ENCODE results near the gene DNAJC7.

DNAJC7 gene

GRCh38 chr17:41974658-41975057 is 42.6 kb downstream of the DNAJC7 start:
- DNase-seq = no peak

DNA sequence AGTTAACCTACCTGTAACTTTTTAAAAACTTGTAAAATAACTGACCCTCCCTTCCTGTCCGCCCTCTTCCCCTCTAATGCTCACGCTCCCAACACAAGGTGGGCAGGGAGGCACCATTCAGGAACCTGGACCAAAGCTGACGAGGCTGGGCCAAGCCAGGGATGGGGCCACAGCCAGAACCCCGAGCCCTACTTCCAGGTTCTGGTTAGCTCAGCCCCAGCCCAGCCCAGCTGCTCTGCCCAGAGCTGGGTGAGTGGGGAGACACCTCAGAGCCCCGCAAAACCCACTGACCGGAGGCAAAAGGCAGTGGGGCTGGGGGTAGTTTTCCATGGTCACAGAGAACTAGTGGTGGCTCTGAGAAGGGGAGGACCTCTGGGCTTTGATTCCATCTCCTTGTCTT is 43.2 kb downstream of the DNAJC7 start:
- no peak for DNase-seq

- no peak for DNase-seq
Observed at GRCh38 chr17:41973408-41973811, 43.8 kb downstream of the DNAJC7 start.

DNA sequence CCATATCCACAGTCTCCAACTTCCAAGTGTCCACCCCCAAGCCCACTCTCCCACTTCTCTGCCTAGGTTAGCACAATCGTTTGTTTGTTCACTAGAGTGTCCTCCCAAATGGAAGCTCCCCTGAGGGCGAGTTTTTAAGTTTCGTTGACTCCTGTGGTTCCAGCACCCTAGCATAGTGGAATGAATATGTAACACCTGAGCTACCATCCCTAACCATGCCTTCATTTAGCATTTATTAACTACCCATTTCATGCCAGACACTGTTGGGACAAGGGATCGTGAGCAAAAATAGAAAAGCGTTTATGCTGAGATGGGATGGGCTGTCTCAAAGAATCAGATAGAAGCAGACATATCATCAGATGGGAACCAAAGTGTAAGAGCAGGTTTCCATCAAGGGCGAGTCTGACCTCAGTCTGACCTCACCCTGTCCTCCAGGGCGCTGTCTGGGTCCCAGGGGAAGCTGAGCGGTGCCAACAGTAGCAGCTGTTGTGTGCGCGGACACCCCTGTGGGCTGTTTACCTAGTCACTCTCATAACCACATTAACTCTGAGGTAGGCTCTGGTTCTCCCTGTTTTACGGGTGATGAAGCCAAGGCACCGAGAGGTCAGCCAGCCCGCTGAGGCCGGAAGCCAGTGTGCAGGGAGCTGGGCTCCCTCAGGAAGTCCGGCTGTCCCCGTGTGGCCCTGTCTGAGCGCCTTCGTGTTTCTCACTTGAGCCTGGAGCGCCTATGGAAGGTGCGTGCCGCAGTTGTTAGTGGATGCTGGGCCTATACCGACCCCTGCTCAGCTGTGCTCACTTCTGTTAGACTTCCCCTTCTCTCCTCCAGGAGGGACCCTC is 44.5 kb downstream of the DNAJC7 start:
- no peak for DNase-seq

DNA sequence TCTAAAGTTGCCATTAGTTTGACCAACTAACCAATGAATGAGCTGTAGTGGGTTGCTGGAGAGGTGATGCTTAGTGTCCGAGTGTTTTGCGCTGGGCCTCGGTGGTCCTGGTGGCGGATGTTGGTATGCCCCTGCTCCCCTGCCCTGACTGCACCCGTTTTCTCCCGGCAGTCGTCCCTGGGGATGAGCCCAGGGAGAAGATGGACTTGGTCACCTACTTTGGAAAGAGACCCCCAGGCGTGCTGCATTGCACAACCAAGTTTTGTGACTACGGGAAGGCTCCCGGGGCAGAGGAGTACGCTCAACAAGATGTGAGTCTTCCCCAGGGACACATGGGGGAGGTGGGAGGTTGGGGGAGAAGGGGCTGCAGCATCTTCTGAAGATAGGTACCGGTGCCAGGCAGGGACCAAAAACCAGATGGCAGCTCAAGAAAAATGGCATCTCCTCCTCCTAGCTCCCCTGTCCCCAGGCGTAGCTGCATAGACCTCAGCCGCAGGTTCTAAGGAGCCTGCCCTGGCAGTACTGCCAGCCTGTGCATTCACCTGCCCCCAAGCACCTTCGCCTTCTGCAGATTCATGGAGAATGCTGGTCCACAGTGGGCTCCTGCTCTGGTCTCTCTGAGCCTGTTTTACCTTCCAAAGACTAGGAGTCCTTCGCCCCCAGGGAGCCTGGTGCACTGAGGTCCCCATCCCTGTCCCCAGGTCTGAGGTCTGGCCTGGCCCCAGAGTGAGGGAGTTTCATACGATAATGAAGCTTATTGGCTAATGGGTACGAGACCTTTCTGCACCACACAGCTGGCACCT is 45.3 kb downstream of the DNAJC7 start:
- no peak for DNase-seq

GRCh38 chr17:41970901-41971331 is 46.3 kb downstream of the DNAJC7 start:
- no peak for DNase-seq

- DNase-seq = no peak
Observed at GRCh38 chr17:41968676-41969075, 48.6 kb downstream of the DNAJC7 start.

DNA sequence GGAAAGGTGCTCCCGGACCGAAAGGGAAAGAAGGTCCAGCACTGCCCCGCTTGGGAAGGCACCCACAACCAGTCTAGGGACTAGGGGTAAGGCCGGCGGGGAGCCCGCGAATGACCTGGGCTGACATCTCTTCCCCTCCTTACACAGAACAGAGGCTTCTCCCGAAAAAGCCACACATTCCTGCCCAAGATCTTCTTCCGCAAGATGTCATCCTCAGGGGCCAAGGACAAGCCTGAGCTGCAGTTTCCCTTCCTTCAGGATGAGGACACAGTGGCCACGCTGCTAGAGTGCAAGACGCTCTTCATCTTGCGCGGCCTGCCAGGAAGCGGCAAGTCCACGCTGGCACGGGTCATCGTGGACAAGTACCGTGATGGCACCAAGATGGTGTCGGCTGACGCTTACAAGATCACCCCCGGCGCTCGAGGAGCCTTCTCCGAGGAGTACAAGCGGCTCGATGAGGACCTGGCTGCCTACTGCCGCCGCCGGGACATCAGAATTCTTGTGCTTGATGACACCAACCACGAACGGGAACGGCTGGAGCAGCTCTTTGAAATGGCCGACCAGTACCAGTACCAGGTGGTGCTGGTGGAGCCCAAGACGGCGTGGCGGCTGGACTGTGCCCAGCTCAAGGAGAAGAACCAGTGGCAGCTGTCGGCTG is 49.2 kb downstream of the DNAJC7 start:
- no peak for DNase-seq

DNA sequence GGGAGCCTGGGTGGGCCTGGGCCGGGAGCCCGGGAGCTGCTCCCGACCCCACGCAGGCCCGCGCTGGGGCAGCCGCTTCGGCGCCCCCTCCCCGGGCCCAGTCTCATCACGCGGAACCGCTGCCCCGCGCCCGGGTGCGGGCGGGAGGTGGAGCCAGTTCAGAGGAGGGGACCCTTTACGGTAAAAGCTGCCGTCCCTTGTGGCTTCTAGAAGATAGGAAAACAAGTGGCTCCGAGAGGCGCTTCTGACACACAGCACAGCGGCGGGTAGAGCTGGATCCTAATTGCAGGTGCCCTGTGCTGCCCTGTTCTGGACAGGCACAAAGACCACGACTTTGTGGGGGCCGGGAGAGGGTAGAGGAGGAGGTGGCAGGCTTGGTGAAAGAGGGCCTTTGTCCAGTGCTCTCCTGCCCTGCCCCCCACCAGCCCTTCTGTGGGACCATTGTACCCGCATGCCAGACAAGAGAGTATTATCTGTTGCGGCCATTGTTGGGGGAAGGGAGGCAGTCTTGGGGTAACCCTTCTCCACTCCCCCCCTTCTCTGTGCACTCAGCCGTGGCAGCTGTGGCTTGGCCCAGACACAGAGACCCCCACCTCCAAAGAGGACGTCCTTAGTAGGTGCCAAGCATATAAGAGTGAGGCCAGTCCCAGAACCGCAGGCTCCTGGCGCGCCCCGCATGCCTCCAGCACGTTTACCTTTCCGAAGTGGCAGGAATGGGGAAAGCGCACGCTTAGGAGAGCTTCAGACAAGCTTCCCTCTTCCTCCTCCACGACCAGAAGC is 49.9 kb downstream of the DNAJC7 start:
- DNase-seq = peak; percentile 31

GRCh38 chr17:41966463-41967140 is 50.6 kb downstream of the DNAJC7 start, which contains the start of gene CNP:
CNP (plus strand) TSS chr17:41966795; CDS start chr17:41966885, 90 bp downstream.
- peak; percentile 83 for DNase-seq

DNA sequence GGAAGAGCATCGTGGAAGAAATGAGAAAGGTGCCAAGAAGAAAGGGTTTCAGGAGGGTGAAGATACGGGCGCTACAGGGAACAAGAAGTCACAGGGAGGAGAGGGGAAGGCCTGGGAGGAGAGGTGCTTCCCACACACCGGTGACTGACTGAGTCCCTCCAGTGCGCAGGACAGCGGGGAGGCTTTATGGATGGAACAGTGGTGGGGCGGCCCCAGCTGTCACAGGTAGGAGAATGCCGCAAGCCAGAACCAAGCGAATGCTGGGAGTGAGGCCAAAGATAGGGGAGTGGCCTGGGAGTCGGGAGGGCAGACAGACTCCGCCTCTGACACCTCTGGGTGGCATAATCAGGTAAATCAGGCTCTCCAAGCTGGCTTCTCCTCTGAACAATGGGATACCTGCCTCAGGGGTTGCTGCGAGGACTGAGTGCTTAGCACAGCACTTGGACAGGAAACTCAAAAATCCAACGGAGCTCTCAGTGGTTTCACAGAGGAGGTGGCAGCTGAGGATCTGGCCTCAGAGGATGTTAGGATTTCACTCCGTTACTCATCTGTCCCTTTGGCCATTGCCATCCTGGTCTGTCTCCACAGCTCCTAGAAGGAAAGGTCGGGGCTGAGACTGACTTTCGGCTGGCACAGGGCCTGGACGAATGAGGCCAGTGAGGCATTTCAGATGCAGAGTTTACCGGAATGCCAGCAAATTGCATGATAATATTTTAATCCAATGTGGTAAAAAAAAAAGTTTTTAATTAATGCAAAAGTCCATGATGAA is 51.4 kb downstream of the DNAJC7 start:
- DNase-seq = no peak

DNA sequence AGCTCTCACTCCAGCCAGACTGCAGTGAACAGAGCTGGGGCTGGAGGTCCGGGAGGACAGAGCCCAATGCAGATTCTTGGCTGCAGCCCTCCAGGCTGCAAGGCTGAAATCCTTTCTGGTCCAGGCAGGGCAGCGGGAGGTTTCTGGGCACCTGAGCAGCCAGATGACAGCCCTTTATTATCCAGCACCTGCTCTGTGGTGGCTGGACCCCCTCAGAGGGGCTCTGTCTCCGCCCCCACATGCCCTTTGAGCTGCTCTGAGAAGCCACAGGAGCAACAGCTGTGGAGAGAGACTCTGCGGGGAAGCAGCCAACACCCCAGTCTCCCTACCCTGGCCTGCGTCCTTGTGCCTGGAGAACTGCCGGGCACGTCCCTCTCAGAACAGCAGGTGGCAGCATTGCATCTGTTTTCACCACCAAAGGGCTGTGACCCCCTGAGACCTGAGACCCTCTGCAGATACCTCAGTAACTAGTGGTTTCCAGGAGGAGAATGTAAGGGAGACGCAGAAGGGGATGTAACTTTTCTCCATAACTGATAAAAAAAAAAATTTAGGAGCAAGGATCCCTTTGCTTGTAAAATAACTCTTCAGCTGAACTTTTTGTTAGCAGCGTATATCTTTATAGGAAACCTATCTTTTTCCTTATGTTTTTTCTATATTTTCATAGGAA is 54.3 kb downstream of the DNAJC7 start:
- DNase-seq = peak; percentile 28

DNA sequence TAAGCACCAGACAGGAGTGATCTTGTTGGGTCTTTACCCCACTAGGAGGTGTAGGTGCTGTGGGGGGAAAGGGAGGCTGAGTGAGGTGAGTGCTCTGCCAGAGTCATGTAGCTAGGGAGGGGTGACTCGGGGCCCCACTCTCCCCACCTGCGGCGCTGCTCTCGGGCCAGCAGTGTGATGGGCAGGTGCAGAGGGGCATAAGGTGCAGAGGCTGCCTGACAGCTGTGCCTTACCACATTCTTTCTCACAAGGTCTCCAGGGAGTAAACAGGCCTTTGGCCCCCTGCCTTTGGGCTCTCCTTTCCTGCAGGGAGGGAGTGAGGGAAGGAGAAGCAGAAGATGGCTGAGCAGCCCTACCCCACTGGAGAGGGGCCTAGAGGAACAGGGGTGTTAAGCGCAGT is 55.1 kb downstream of the DNAJC7 start:
- no peak for DNase-seq

DNA sequence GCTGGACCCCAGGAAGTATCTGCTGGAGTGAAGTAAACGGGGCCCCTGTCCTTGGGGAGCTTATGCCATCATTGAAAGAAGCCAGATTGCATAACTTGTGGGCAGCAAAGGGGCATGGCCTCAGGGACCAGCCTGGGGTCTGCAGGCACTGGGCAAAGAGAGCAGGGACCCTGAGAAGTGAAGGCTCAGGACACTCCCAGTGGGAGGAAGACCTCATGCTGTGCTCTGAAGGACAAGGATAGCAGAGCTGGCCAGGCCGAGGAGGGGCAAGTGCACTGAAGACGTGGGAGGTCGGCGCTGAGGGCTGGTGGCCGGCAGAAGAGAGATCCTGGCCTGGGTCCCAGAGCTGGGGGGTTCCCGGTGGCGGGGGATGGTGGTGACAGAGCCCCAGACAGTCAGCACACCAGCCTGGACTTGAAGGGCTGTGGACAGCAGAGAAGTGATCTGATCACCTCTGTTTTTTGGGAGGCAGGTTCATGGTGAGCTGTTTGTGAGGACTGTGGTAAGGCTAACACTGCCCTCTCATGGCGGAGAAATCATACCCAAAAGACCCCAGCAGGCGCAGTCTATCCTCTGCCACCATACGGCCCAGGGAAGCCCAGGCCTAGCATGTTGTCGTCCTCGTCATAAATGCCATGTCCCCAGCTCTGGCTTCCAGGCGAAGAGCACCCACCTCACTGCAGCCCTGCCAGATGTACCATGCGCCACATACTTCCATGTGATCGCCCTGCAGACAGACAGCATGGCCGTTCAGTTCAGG is 57.7 kb downstream of the DNAJC7 start:
- peak; percentile 9 for DNase-seq

- DNase-seq = no peak
Observed at GRCh38 chr17:41959030-41959335, 58.3 kb downstream of the DNAJC7 start.

DNA sequence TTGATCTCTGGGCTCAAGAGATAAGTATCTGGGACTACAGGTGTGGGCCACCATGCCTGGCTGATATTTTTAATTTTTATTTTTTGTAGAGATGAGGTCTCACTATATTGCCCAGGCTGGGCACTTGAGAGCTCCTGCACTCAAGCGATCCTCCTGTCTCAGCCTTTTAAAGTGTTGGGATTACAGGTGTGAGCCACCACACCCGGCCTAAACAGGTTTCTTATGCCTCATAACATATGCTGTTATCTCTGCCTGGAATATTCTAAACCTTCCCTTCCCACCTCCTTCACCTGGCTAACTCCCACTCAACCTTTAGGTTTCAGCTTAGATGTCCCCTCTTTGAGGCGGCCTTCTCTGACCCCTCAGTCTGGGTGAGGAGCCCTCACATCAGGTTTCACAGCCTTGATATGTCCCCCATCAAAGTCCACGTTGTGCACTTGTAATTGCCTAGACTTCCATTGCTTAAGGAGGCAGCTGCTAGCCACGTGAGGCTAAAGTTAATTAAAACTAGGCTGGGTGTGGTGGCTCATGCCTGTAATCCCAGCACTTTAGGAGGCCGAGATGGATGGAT is 59.3 kb downstream of the DNAJC7 start:
- no peak for DNase-seq

DNA sequence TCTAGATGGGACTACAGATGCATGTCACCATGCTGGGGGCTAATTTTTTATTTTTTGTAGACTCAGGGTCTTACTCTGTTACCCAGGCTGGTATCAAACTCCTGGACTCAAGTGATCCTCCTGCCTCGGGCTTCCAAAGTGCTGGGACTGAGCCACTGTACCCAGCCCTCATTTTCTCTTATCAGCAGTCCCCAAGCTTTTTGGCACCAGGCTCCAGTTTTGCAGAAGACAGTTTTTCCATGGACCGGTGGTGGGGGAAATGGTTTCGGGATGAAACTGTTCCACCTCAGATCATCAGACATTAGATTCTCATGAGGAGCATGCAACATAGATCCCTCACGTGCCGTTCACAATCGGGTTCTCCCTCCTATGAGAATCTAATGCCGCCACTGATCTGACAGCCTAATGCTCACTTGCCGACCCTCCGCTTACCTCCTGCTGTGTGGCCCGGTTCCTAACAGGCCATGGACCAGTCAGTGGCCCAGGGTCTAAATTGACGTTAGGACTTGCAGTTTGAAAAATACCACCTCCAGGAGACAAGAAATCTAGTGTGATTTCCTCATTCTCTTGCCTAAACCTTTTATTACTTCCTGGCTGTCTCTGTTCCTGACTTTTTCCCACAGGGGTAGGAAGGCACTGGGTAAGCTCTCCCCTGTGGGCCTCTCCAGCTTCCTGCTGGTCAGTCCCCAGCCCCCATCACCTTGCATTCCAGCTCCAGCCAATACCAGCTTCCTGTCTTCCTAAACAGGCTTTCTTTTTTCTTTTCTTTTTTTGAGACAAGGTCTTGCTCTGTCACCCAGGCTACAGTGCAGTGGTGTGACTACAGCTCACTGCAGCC is 60.0 kb downstream of the DNAJC7 start:
- DNase-seq = no peak

- no peak for DNase-seq
Observed at GRCh38 chr17:41956522-41956921, 60.7 kb downstream of the DNAJC7 start.
